Lung (tissue), 12 donors: ENCODE results near the gene CNFN. TPM values are rescaled to one million over a fixed set of nuclear protein-coding genes. Genes with fewer than 3 reads are reported as not detected.

Experiments
- ATAC-seq: fragments of 200-7000 bp; cut with Tn5 transposase; one replicate; pipeline ENCODE4 v1.9.1; 2020; ENCODE audit warnings: moderate number of reproducible peaks; ENCODE audit not compliant: insufficient read depth, low FRiP score
- DNase-seq, 3 donors: peaks; one replicate each; pipeline ENCODE4 v3.0.0-alpha.2; 2013 to 2017
- H3K27ac ChIP-seq, 2 donors: one replicate each; pipeline ENCODE4 v1.5.1; 2013; ENCODE audit warnings: mild to moderate bottlenecking in 2 of 2, moderate library complexity in 2 of 2, control low read depth in 1 of 2, inconsistent platforms in 1 of 2, low read depth in 1 of 2, low read length in 1 of 2
- H3K27me3 ChIP-seq, 3 donors: one replicate each; pipeline ENCODE4 v1.5.1; 2013; ENCODE audit warnings: low read length in 2 of 3; ENCODE audit not compliant: control insufficient read depth in 3 of 3, insufficient read depth in 3 of 3
- H3K36me3 ChIP-seq, 4 donors: one replicate each; pipeline ENCODE4 v1.5.1; 2013; ENCODE audit warnings: low read length in 4 of 4, mild to moderate bottlenecking in 1 of 4, moderate library complexity in 1 of 4; ENCODE audit not compliant: control insufficient read depth in 4 of 4, insufficient read depth in 4 of 4
- H3K4me1 ChIP-seq, 5 donors: one replicate each; pipeline ENCODE4 v1.5.1; 2013; ENCODE audit warnings: low read length in 5 of 5, mild to moderate bottlenecking in 2 of 5, moderate library complexity in 1 of 5; ENCODE audit not compliant: control insufficient read depth in 5 of 5, insufficient read depth in 5 of 5
- H3K4me3 ChIP-seq: one replicate; pipeline ENCODE4 v1.5.1; 2013; ENCODE audit warnings: mild to moderate bottlenecking, control low read depth, moderate library complexity
- H3K9ac ChIP-seq, 2 donors: one replicate each; pipeline ENCODE4 v1.5.1; 2013; ENCODE audit warnings: low read length in 2 of 2, control low read depth in 1 of 2; ENCODE audit not compliant: insufficient read depth in 1 of 2
- H3K9me3 ChIP-seq, 4 donors: one replicate each; pipeline ENCODE4 v1.5.1; 2013; ENCODE audit warnings: low read length in 3 of 4, mild to moderate bottlenecking in 1 of 4, moderate library complexity in 1 of 4; ENCODE audit not compliant: control insufficient read depth in 4 of 4, insufficient read depth in 3 of 4
- WGBS, 2 donors: extraction: QIAGEN DNeasy Blood & Tissue Kit; methylation state at CpG; one replicate each; pipeline ENCODE4 v1.1.7; 2013; 5-methylcytosine and 5-hydroxymethylcytosine counted together
- polyA plus RNA-seq, 2 donors: library from polyadenylated mRNA; stranded (reverse); fragments of 200-250 nt; gene quantifications; one replicate each; pipeline ENCODE4 v1.2.1, GENCODE V29; 2013
- total RNA-seq, 2 donors: library from RNA; depleted of rRNA in 1 of 2; stranded (reverse); fragments of >200 nt in 1 of 2; gene quantifications; one replicate each; pipeline ENCODE4 v1.2.1, GENCODE V29; 2014 to 2021
- TF ChIP-seq, protein P1 (sequence below): IDR thresholded peaks from 2 replicates; pipeline ENCODE4 v1.5.1; 2012; ENCODE audit warnings: mild to moderate bottlenecking; ENCODE audit errors: control extremely low read depth, extremely low read depth
- donor health status: control.
- donor health status: control.
- donor health status: Bipolar disorder and iron deficiency.
- donor health status: healthy.
- donor health status: DM: yes; HTN: yes; CAD: no.

CNFN gene
- total and polyA plus RNA-seq, 4 donors = 1.0 to 4.1 (median 2.2) TPM; not detected in 1

DNA sequence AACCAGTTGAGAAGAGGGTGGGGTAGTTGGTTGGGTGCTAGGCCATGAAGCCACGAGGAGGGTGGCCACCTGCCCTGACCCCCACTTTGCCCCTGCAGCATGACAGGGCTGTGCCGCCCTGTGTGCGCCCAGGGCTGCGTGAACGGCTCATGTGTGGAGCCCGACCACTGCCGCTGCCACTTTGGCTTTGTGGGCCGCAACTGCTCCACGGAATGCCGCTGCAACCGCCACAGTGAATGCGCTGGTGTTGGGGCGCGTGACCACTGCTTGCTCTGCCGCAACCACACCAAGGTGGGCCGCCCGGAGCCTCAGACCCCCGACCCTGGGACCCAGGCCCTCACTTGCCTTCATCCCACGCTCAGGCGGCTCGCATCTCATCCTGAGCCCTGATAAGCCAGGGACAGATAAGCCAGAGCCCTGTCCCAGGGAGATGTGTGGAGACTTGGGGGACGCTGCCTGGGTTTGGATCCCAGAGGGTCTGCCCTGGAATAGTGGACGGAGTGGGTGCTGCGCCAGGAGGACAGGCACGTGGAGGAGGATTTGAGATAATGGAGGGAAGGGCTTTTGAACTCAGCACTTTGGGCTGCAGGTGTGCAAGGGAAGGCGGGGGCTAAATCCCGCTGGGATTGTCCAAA lies 20.5 kb downstream of the CNFN start:
- H3K9me3 ChIP-seq = no peaks in the 10 kb centered on the region
- H3K27ac ChIP-seq = no peak overlapping the region
- TF ChIP-seq, protein P1, sequence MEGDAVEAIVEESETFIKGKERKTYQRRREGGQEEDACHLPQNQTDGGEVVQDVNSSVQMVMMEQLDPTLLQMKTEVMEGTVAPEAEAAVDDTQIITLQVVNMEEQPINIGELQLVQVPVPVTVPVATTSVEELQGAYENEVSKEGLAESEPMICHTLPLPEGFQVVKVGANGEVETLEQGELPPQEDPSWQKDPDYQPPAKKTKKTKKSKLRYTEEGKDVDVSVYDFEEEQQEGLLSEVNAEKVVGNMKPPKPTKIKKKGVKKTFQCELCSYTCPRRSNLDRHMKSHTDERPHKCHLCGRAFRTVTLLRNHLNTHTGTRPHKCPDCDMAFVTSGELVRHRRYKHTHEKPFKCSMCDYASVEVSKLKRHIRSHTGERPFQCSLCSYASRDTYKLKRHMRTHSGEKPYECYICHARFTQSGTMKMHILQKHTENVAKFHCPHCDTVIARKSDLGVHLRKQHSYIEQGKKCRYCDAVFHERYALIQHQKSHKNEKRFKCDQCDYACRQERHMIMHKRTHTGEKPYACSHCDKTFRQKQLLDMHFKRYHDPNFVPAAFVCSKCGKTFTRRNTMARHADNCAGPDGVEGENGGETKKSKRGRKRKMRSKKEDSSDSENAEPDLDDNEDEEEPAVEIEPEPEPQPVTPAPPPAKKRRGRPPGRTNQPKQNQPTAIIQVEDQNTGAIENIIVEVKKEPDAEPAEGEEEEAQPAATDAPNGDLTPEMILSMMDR = no peak
- H3K4me3 ChIP-seq = no peak overlapping the region
- ATAC-seq (no peak), DNase-seq (no peak)
- peaks cover 0 to 17% (median 6%) of the 10 kb centered on the region in 4 donors for H3K36me3 ChIP-seq
- 95% methylated on average over 27 of the region's 27 CpGs for WGBS, 2 donors
- no peaks in the 10 kb centered on the region for H3K27me3 ChIP-seq
- no peak overlapping the region for H3K9ac ChIP-seq
- H3K4me1 ChIP-seq = no peaks in the 10 kb centered on the region

DNA sequence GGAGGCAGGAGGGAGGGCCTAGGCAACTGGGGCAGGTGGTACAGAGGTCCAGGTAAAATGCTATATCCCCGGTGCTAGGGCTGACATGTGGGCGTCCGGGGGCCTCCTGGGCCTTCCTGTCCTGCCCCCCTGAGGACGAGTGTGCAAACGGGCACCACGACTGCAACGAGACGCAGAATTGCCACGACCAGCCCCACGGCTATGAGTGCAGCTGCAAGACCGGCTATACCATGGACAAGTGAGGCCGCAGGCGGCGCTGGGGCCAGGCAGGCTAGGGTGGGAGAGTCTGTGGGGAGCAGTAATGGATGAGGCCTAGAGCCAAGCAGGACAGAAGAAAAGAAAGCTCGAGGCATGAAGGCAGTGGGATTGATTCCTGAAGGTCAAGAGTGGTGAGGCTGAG lies 21.3 kb downstream of the CNFN start:
- no peak overlapping the region for H3K4me3 ChIP-seq

GRCh38 chr19:42368360-42368759 lies 21.7 kb downstream of the CNFN start:
- Histone ChIP-seq H3K9me3 (peaks cover 0 to 4% (median 0%) of the 10 kb centered on the region in 4 donors), H3K4me1 (no peaks in the 10 kb centered on the region), H3K4me3 (no peak overlapping the region), H3K27me3 (no peaks in the 10 kb centered on the region), H3K27ac (no peak overlapping the region), H3K9ac (no peak overlapping the region), H3K36me3 (peaks cover 0 to 24% (median 9%) of the 10 kb centered on the region in 4 donors)
- ATAC-seq (no peak), DNase-seq (no peak)
- WGBS, 2 donors = 96 to 98% methylated on average over 11 of the region's 11 CpGs
- TF ChIP-seq, protein P1 = no peak

More for the DNA sequence above, 21.3 kb downstream of the CNFN start:
- Histone ChIP-seq H3K27ac (no peak overlapping the region), H3K4me1 (no peaks in the 10 kb centered on the region), H3K9me3 (peaks cover 0 to 2% (median 0%) of the 10 kb centered on the region in 4 donors), H3K9ac (no peak overlapping the region), H3K27me3 (no peaks in the 10 kb centered on the region), H3K36me3 (peaks cover 0 to 21% (median 8%) of the 10 kb centered on the region in 4 donors)
- ATAC-seq = no peak
- WGBS, 2 donors = 92 to 95% methylated on average over 15 of the region's 15 CpGs
- TF ChIP-seq, protein P1 = no peak
- DNase-seq = no peak
